Uterus (tissue), 4 donors: ENCODE results near the gene FUT3. TPM values are rescaled to one million over a fixed set of nuclear protein-coding genes. Genes with fewer than 3 reads are reported as not detected.

Experiments used
- DNase-seq, 2 donors: peaks; one replicate each; pipeline ENCODE4 v3.0.0-alpha.2; 2019 to 2020
- H3K27ac ChIP-seq, 2 donors: fragments of 200-600 bp; sonication (generic); 1 replicate in 1 of 2; 2 replicates in 1 of 2; pipeline ENCODE4 v1.5.1; 2016 to 2018
- H3K27me3 ChIP-seq, 2 donors: fragments of 200-600 bp; sonication (generic); one replicate each; pipeline ENCODE4 v1.5.1; 2018 to 2019; ENCODE audit warnings: control low read depth in 1 of 2
- H3K36me3 ChIP-seq, 2 donors: fragments of 200-600 bp; sonication (generic); one replicate each; pipeline ENCODE4 v1.5.1; 2019; ENCODE audit warnings: control low read depth in 1 of 2
- H3K4me1 ChIP-seq, 2 donors: fragments of 200-600 bp; sonication (generic); one replicate each; pipeline ENCODE4 v1.5.1; 2018 to 2019; ENCODE audit warnings: control low read depth in 1 of 2
- H3K4me3 ChIP-seq, 2 donors: fragments of 200-600 bp; sonication (generic); 1 replicate in 1 of 2; 2 replicates in 1 of 2; pipeline ENCODE4 v1.5.1; 2018 to 2019; ENCODE audit warnings: mild to moderate bottlenecking in 1 of 2
- H3K9me3 ChIP-seq, 2 donors: fragments of 200-600 bp; sonication (generic); one replicate each; pipeline ENCODE4 v1.5.1; 2019; ENCODE audit warnings: control low read depth in 1 of 2
- CTCF ChIP-seq, 4 experiments: fragments of 200-600 bp in 2 of 4; fragments of 450-650 bp in 2 of 4; sonication (generic) in 2 of 4; IDR thresholded peaks; one replicate each; pipeline ENCODE4 v1.5.1; 2016 to 2019; ENCODE audit warnings: antibody characterized with exemption in 4 of 4, mild to moderate bottlenecking in 2 of 4, moderate library complexity in 1 of 4
- POLR2A ChIP-seq, 2 donors: fragments of 450-650 bp; IDR thresholded peaks; one replicate each; pipeline ENCODE4 v1.6.1; 2016; ENCODE audit warnings: antibody characterized with exemption in 2 of 2, mild to moderate bottlenecking in 1 of 2, moderate library complexity in 1 of 2
- intact Hi-C: fragments of 100-400 bp; cut with DNase I; formaldehyde crosslinking; loops from one replicate; pipeline ENCODE4 v1.15.1; 2023; ENCODE audit warnings: low total_unique reads
- total RNA-seq, 4 donors: library from RNA; depleted of rRNA in 3 of 4; stranded (reverse); fragments of >200 nt in 3 of 4; gene quantifications; one replicate each; pipeline versions ENCODE4 v1.1.0 to v1.2.4, GENCODE V29; 2014 to 2023
- donor health status: DM: yes; HTN: yes; CAD: no.

Gene FUT3
- total RNA-seq, 4 donors from 2014 or later, result 0.29 TPM; not detected in 3

GRCh38 chr19:5893296-5893903 is 42.2 kb upstream of the FUT3 start:
- TF ChIP-seq POLR2A (IDR thresholded peaks at IDR 0.05), result no peak
- no peak for TF ChIP-seq CTCF (IDR thresholded peaks at IDR 0.05)
- Histone ChIP-seq H3K36me3 (no peaks in the 10 kb centered on the region), H3K4me3 (no peak overlapping the region), H3K27ac (no peak overlapping the region), H3K4me1 (peaks cover 0 to 7% of the 10 kb centered on the region in 2 donors), H3K9me3 (no peaks in the 10 kb centered on the region), H3K27me3 (no peaks in the 10 kb centered on the region)
- no peak for DNase-seq
- intact Hi-C loops, result no loop called here

DNA sequence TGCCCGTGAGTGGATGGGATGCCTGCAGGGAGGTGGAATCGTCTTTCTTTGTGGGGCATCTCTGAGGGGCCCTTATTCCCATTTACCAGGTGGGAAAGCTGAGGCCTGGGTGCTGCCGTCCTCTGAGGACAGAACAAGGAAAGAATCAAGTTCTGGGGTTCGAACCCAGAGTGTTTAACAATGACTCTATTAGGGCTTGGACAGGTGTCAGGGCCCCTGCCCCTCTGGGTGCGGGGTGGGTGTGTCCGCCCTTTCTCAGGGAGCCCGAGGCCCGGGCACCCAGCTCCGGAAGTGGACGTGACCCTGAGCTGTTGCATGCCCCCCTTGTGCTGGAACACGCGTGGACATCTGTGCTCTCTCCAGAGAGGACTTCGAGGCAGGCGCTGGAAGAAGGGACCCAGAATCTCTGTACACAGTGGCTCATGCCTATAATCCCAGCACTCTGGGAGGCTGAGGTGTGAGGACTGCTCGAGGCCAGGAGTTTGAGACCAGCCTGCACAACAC is 41.6 kb upstream of the FUT3 start:
- H3K27ac ChIP-seq, result no peak overlapping the region
- DNase-seq, result no peak

GRCh38 chr19:5891938-5892771 is 40.9 kb upstream of the FUT3 start:
- TF ChIP-seq POLR2A (IDR thresholded peaks at IDR 0.05) (no peak), CTCF (IDR thresholded peaks at IDR 0.05) (peak; percentile 42 to 79 (median 52))
- no peak for DNase-seq
- Histone ChIP-seq H3K9me3 (no peaks in the 10 kb centered on the region), H3K4me1 (peaks cover 0 to 7% of the 10 kb centered on the region in 2 donors), H3K27me3 (no peaks in the 10 kb centered on the region), H3K27ac (no peak overlapping the region), H3K4me3 (no peak overlapping the region), H3K36me3 (no peaks in the 10 kb centered on the region)
- intact Hi-C loops, result no loop called here

More for the DNA sequence above, 41.6 kb upstream of the FUT3 start:
- Histone ChIP-seq H3K9me3 (no peaks in the 10 kb centered on the region), H3K36me3 (no peaks in the 10 kb centered on the region), H3K4me1 (peaks cover 0 to 7% of the 10 kb centered on the region in 2 donors), H3K4me3 (no peak overlapping the region), H3K27me3 (no peaks in the 10 kb centered on the region)
- TF ChIP-seq CTCF (IDR thresholded peaks at IDR 0.05) (no peak), POLR2A (IDR thresholded peaks at IDR 0.05) (no peak)
- intact Hi-C loops, result no loop called here

DNA sequence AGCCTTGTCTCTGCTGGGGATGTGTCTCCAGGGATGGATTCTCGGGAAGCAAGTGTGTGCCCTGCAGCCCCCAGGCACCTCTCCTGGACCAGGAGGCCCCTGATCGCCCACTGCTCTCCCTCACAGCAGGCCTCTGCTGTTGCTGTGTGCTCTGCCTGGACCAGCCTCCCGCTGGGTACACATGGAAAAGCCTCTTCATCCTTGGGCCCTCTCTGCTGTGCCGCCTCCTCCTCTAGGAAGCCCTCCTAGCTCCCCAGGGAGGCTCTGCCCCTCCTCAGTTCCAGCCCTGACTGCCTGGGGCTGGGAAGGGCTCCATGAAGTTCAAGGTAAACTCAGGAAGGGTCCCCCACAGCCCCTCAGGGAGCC is 40.3 kb upstream of the FUT3 start:
- DNase-seq, result no peak
- Histone ChIP-seq H3K36me3 (no peaks in the 10 kb centered on the region), H3K4me1 (peaks cover 0 to 7% of the 10 kb centered on the region in 2 donors), H3K4me3 (no peak overlapping the region), H3K27me3 (no peaks in the 10 kb centered on the region), H3K9me3 (no peaks in the 10 kb centered on the region), H3K27ac (no peak overlapping the region)
- intact Hi-C loops, result no loop called here
- TF ChIP-seq POLR2A (IDR thresholded peaks at IDR 0.05) (no peak), CTCF (IDR thresholded peaks at IDR 0.05) (no peak)

- Histone ChIP-seq H3K27me3 (no peaks in the 10 kb centered on the region), H3K9me3 (no peaks in the 10 kb centered on the region), H3K36me3 (no peaks in the 10 kb centered on the region), H3K4me1 (peaks cover 0 to 7% of the 10 kb centered on the region in 2 donors), H3K4me3 (no peak overlapping the region), H3K27ac (no peak overlapping the region)
- DNase-seq, result no peak
- TF ChIP-seq POLR2A (IDR thresholded peaks at IDR 0.05) (no peak), CTCF (IDR thresholded peaks at IDR 0.05) (no peak)
- intact Hi-C loops, result no loop called here
Observed at GRCh38 chr19:5890099-5890498, 38.9 kb upstream of the FUT3 start.
